Stomach (tissue), 9 donors: ENCODE results near the gene ERBB4. TPM values are rescaled to one million over a fixed set of nuclear protein-coding genes. Genes with fewer than 3 reads are reported as not detected.
"Not testable (repeated sequence)": the region's sequence is repeated elsewhere in the genome, so short reads cannot be mapped to it uniquely, and the experiment has no call there.

ENCODE experiments used
- DNase-seq, 2 donors: peaks; one replicate each; pipeline versions ENCODE4 v3.0.0 to v3.0.0-alpha.2; 2013 to 2019
- H3K27ac ChIP-seq, 5 donors: fragments of 200-600 bp in 4 of 5; sonication (generic) in 4 of 5; one replicate each; pipeline ENCODE4 v1.5.1; 2013 to 2019; ENCODE audit warnings: mild to moderate bottlenecking in 1 of 5, moderate library complexity in 1 of 5
- H3K27me3 ChIP-seq, 3 donors: fragments of 200-600 bp; sonication (generic); one replicate each; pipeline ENCODE4 v1.5.1; 2017 to 2019; ENCODE audit warnings: mixed run types in 1 of 3
- H3K36me3 ChIP-seq, 4 donors: fragments of 200-600 bp; sonication (generic); 1 replicate in 3 of 4; 2 replicates in 1 of 4; pipeline ENCODE4 v1.5.1; 2016 to 2019
- H3K4me1 ChIP-seq, 4 donors: fragments of 200-600 bp; sonication (generic); one replicate each; pipeline ENCODE4 v1.5.1; 2016 to 2019
- H3K4me3 ChIP-seq, 4 donors: fragments of 200-600 bp; sonication (generic) in 3 of 4; one replicate each; pipeline ENCODE4 v1.5.1; 2016 to 2019; ENCODE audit warnings: mild to moderate bottlenecking in 1 of 4
- H3K9me3 ChIP-seq, 4 donors: fragments of 200-600 bp; sonication (generic); one replicate each; pipeline ENCODE4 v1.5.1; 2016 to 2019
- EP300 ChIP-seq: sonication (generic); formaldehyde crosslinking; IDR thresholded peaks from one replicate; pipeline ENCODE4 v1.6.1; 2017; ENCODE audit warnings: antibody characterized with exemption
- POLR2A ChIP-seq, 4 donors: fragments of 450-650 bp; IDR thresholded peaks; one replicate each; pipeline ENCODE4 v1.6.1; 2016; ENCODE audit warnings: antibody characterized with exemption in 4 of 4, control low read depth in 2 of 4, mild to moderate bottlenecking in 1 of 4, moderate library complexity in 1 of 4
- POLR2AphosphoS5 ChIP-seq, 3 donors: sonication (generic); formaldehyde crosslinking; IDR thresholded peaks; one replicate each; pipeline ENCODE4 v1.6.1; 2016; ENCODE audit warnings: antibody characterized with exemption in 3 of 3
- WGBS, 5 donors: extraction: QIAGEN DNeasy Blood & Tissue Kit in 3 of 5; methylation state at CpG; one replicate each; pipeline versions ENCODE4 v1.1.5 to v1.1.7; 2013 to 2018; 5-methylcytosine and 5-hydroxymethylcytosine counted together
- intact Hi-C: fragments of 100-400 bp; cut with DNase I; formaldehyde crosslinking; loops from one replicate; pipeline ENCODE4 v1.15.1; 2023; ENCODE audit warnings: low total_unique reads
- polyA plus RNA-seq, 3 donors: library from polyadenylated mRNA; stranded (reverse); fragments of 200-250 nt; gene quantifications; one replicate each; pipeline ENCODE4 v1.2.3, GENCODE V29; 2013
- total RNA-seq, 5 donors: library from RNA; depleted of rRNA; stranded (reverse); fragments of >200 nt; gene quantifications; one replicate each; pipeline versions ENCODE4 v1.1.0 to v1.2.3, GENCODE V29; 2014 to 2016
- TF ChIP-seq, protein P1 (sequence below), 7 experiments: fragments of 450-650 bp in 4 of 7; fragments of 200-600 bp in 3 of 7; sonication (generic) in 3 of 7; IDR thresholded peaks; one replicate each; pipeline ENCODE4 v1.5.1; 2016 to 2019; ENCODE audit warnings: antibody characterized with exemption in 7 of 7, control low read depth in 2 of 7, mild to moderate bottlenecking in 1 of 7
- donor health status: healthy with polysubstance abuse.
- donor health status: Bipolar disorder and iron deficiency.
- donor health status: healthy.

ERBB4 gene
- total and polyA plus RNA-seq, 8 donors: 0.12 to 2.5 (median 0.45) TPM; not detected in 1

DNA sequence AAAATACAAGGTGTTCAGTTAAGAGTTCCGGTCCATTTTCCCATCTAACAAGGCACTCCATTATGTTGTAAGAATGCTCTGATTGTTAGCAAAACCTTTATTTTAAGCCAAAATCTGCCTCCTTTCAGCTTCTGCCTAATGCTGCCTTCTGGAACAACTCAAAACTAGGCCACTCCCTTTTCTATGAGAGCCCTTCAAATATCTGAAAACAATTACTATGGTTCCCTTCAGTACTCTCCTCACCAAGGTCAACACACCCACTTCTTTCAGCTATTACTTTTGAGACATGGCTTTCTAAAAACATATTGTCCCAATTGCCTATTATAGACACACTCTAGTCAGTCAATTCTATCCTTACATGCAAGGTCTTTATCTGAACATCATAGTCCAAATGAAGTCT is 429.4 kb downstream of the ERBB4 start:
- H3K27me3 ChIP-seq: no peaks in the 10 kb centered on the region
- peaks cover 0 to 6% (median 4%) of the 10 kb centered on the region in 4 donors for H3K9me3 ChIP-seq
- intact Hi-C loops: no loop called here
- DNase-seq: no peak
- H3K4me3 ChIP-seq: no peak overlapping the region
- 94 to 100% (median 97%) methylated on average over 1 of the region's 1 CpG for WGBS, 5 donors
- no peaks in the 10 kb centered on the region for H3K36me3 ChIP-seq
- H3K27ac ChIP-seq: no peak overlapping the region
- H3K4me1 ChIP-seq: no peaks in the 10 kb centered on the region
- TF ChIP-seq POLR2A (IDR thresholded peaks at IDR 0.05): no peak
- TF ChIP-seq POLR2AphosphoS5 (IDR thresholded peaks at IDR 0.05): no peak
- TF ChIP-seq EP300: no peak
- TF ChIP-seq, protein P1, sequence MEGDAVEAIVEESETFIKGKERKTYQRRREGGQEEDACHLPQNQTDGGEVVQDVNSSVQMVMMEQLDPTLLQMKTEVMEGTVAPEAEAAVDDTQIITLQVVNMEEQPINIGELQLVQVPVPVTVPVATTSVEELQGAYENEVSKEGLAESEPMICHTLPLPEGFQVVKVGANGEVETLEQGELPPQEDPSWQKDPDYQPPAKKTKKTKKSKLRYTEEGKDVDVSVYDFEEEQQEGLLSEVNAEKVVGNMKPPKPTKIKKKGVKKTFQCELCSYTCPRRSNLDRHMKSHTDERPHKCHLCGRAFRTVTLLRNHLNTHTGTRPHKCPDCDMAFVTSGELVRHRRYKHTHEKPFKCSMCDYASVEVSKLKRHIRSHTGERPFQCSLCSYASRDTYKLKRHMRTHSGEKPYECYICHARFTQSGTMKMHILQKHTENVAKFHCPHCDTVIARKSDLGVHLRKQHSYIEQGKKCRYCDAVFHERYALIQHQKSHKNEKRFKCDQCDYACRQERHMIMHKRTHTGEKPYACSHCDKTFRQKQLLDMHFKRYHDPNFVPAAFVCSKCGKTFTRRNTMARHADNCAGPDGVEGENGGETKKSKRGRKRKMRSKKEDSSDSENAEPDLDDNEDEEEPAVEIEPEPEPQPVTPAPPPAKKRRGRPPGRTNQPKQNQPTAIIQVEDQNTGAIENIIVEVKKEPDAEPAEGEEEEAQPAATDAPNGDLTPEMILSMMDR (IDR thresholded peaks at IDR 0.05): no peak

DNA sequence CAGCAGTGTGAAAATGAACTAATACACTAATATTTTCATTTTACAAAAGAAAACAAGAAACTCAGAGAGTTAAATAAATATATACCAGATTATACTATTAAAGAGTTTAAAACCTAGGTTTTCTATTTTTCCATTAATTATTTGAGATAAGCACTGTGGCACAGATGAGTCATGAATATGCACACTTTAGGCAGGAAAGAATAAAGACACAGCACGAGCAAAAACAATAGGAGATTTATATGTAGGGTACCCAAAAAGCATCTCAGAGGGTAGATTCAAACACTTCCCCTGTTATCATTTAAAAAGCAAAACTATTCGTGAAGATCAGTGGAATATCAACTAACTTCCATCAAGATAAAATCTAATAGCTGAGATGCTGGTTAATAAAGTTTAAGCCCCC is 430.6 kb downstream of the ERBB4 start:
- intact Hi-C loops: no loop called here
- Histone ChIP-seq H3K27me3 (no peaks in the 10 kb centered on the region), H3K9me3 (peaks cover 0 to 6% (median 4%) of the 10 kb centered on the region in 4 donors), H3K36me3 (no peaks in the 10 kb centered on the region), H3K4me3 (no peak overlapping the region), H3K4me1 (no peaks in the 10 kb centered on the region), H3K27ac (no peak overlapping the region)
- TF ChIP-seq POLR2AphosphoS5 (IDR thresholded peaks at IDR 0.05) (no peak), POLR2A (IDR thresholded peaks at IDR 0.05) (no peak), EP300 (no peak)
- TF ChIP-seq, protein P1 (IDR thresholded peaks at IDR 0.05): no peak
- DNase-seq: no peak
- WGBS, 5 donors: 34 to 48% (median 42%) methylated on average over 2 of the region's 2 CpGs

DNA sequence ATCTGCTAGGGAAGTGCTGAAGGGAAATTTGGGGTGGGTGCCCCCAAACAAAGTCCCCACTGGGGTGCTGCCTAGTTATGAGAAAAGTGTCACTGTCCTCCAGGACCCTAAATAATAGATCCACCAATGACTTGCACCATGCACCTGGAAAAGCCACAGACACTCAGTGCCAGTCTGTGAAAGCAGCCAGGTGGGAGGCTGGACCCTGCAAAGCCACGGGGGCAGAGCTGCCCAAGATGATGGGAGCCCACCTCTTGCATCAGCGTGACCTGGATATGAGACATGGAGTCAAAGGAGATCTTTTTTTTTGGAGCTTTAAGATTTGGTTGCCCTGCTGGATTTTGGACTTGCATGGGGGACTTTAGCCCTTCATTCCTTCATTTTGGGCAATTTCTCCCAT is 431.6 kb downstream of the ERBB4 start:
- 78 to 89% (median 88%) methylated on average over 2 of the region's 2 CpGs for WGBS, 5 donors
- H3K36me3 ChIP-seq: no peaks in the 10 kb centered on the region
- H3K4me3 ChIP-seq: no peak overlapping the region
- TF ChIP-seq POLR2AphosphoS5 (IDR thresholded peaks at IDR 0.05) (no peak), POLR2A (IDR thresholded peaks at IDR 0.05) (no peak), EP300 (no peak)
- TF ChIP-seq, protein P1 (IDR thresholded peaks at IDR 0.05): no peak
- no peak overlapping the region for H3K27ac ChIP-seq
- DNase-seq: no peak
- no peaks in the 10 kb centered on the region for H3K27me3 ChIP-seq
- no peaks in the 10 kb centered on the region for H3K4me1 ChIP-seq
- intact Hi-C loops: no loop called here
- peaks cover 0 to 6% (median 4%) of the 10 kb centered on the region in 4 donors for H3K9me3 ChIP-seq

- H3K9me3 ChIP-seq, H3K27me3 ChIP-seq, intact Hi-C loops, H3K27ac ChIP-seq, DNase-seq, H3K36me3 ChIP-seq, H3K4me3 ChIP-seq, H3K4me1 ChIP-seq: not testable (repeated sequence)
These were observed 432.1 kb downstream of the ERBB4 start for GRCh38 chr2:212106536-212106935.

GRCh38 chr2:212099658-212100057 is 438.9 kb downstream of the ERBB4 start:
- no peak for DNase-seq
- no peak for TF ChIP-seq POLR2AphosphoS5 (IDR thresholded peaks at IDR 0.05)
- Histone ChIP-seq H3K27ac (no peak overlapping the region), H3K9me3 (no peaks in the 10 kb centered on the region), H3K27me3 (no peaks in the 10 kb centered on the region), H3K36me3 (no peaks in the 10 kb centered on the region), H3K4me3 (no peak overlapping the region), H3K4me1 (no peaks in the 10 kb centered on the region)
- intact Hi-C loops: no loop called here

GRCh38 chr2:212098966-212099365 is 439.6 kb downstream of the ERBB4 start:
- Histone ChIP-seq H3K4me1 (no peaks in the 10 kb centered on the region), H3K27me3 (no peaks in the 10 kb centered on the region), H3K4me3 (no peak overlapping the region), H3K9me3 (no peaks in the 10 kb centered on the region), H3K27ac (no peak overlapping the region), H3K36me3 (no peaks in the 10 kb centered on the region)
- intact Hi-C loops: no loop called here
- no peak for DNase-seq
- TF ChIP-seq, protein P1 (IDR thresholded peaks at IDR 0.05): no peak
- no peak for TF ChIP-seq POLR2AphosphoS5 (IDR thresholded peaks at IDR 0.05)
- no peak for TF ChIP-seq POLR2A (IDR thresholded peaks at IDR 0.05)
- TF ChIP-seq EP300: no peak
